Dendritic cell treated with granulocyte-macrophage colony-stimulating factor and Interleukin-4, amounts not matched to agents 40 ng/mL and 50 ng/mL, for 4 days (primary cell): ENCODE results near the gene RDH12.
"Not testable (repeated sequence)": the region's sequence is repeated elsewhere in the genome, so short reads cannot be mapped to it uniquely, and the experiment has no call there.

Source experiments
- H3K27ac Mint-ChIP-seq: one replicate; pipeline ENCODE4 v1.8.0; 2022; ENCODE audit warnings: mild to moderate bottlenecking, mixed read lengths
- H3K27me3 Mint-ChIP-seq: one replicate; pipeline ENCODE4 v1.8.0; 2022; ENCODE audit warnings: mild to moderate bottlenecking, mixed read lengths
- H3K36me3 Mint-ChIP-seq: one replicate; pipeline ENCODE4 v1.8.0; 2022; ENCODE audit warnings: low read depth, mixed read lengths
- H3K4me1 Mint-ChIP-seq: one replicate; pipeline ENCODE4 v1.8.0; 2022; ENCODE audit warnings: low read depth, mixed read lengths
- H3K4me3 Mint-ChIP-seq: one replicate; pipeline ENCODE4 v1.8.0; 2022; ENCODE audit warnings: mild to moderate bottlenecking, moderate library complexity, mixed read lengths
- H3K9me3 Mint-ChIP-seq: one replicate; pipeline ENCODE4 v1.8.0; 2022; ENCODE audit warnings: mixed read lengths
- intact Hi-C: fragments of 100-400 bp; cut with micrococcal nuclease; formaldehyde crosslinking; loops from one replicate; pipeline ENCODE4 v1.15.0; 2022

The RDH12 gene

DNA sequence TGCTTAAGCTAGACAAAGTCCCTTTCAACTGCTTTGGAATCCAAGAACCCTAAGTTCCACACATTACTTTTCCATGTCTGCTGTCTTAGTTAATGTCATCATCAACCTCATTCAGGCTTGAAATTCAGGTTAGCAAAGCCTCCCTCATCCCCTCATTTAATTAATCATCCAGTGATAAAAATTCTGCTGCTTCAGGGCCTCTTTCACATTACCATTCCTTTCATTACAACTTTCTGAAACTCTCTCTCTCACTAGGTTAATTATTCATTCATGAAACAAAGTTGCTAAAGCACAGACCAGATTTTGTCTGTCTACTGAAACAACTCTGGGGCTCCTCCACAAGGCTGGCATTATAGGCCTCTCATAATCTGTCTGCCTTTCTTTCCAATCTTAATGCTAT lies 17.8 kb upstream of the RDH12 start:
- Mint-ChIP-seq H3K9me3 (no peaks in the 10 kb centered on the region), H3K4me3 (no peak overlapping the region), H3K4me1 (peaks cover 39% of the 10 kb centered on the region), H3K27me3 (no peaks in the 10 kb centered on the region), H3K36me3 (peaks cover 77% of the 10 kb centered on the region), H3K27ac (no peak overlapping the region)
- intact Hi-C loops = no loop called here

GRCh38 chr14:67690011-67690410 lies 11.7 kb upstream of the RDH12 start:
- peaks cover 79% of the 10 kb centered on the region for H3K36me3 Mint-ChIP-seq
- H3K4me3 Mint-ChIP-seq = no peak overlapping the region
- H3K27me3 Mint-ChIP-seq = no peaks in the 10 kb centered on the region
- no peaks in the 10 kb centered on the region for H3K9me3 Mint-ChIP-seq
- H3K27ac Mint-ChIP-seq = no peak overlapping the region
- H3K4me1 Mint-ChIP-seq = peaks cover 52% of the 10 kb centered on the region
- intact Hi-C loops = no loop called here

DNA sequence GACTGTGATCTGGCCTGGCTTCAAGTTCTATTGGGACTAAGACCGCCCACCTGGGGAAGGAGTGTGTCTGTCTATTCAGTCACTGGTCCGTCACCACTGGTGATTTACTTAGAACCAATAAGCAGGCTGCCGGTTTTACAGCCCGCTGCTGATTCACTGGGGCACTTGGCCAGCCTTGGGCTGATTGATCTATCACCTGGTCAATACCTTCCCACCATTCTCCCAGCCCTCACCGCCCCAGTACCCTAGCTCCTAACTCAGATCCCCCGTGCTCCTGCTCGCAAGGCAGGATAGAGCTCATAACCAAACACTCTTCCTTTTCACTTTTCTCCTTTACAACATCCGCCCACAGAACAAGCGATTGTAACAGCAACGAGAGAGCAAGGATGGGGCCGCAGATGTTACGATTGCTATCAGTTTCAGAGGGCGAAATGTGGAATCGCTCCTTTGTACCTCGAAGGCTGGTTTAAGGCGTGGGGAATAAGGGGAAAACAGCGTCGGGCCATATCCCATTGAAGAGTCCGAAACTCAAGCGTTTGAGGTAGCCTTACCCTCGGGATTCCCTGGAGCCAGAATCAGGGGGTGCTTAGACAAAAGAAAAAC lies 6.8 kb upstream of the RDH12 start:
- Mint-ChIP-seq H3K4me3 (peak overlapping the region; percentile 89), H3K4me1 (peaks cover 57% of the 10 kb centered on the region), H3K9me3 (no peaks in the 10 kb centered on the region), H3K27ac (peak overlapping the region; percentile 91), H3K36me3 (peaks cover 36% of the 10 kb centered on the region), H3K27me3 (no peaks in the 10 kb centered on the region)
- intact Hi-C loops = loop anchor here (2.0 kb wide), 1 partner anchor 14 kb away; no protein-coding TSS in a partner anchor

DNA sequence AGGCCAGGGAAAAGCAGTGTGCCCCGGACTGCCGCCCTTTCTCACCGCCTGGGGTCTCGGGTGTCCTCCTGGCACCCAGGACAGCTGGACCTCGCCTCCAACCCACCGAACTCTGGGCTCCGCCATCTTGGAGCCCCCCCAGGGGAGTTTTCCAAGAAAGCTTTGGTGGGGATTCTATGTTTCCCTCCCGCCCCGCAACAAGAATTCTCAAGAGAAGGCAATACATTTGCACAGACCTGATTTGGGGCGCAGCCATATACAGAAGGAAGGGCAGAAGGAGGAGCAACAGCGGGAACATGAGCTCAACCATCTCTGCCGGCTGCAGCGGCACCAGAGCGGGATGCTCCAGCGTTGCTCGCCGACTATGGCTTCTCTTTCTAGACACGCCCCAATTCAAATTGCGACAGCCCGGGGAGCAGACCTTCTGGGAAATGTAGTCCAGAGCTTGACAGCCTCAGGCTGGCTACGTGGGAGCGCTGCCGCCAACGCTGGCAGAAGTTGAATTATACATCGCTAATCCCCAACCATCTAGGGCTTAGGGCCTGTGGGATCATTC lies 6.2 kb upstream of the RDH12 start, which contains the start of gene RDH11:
Gene RDH11, minus strand, starts transcription at position 371 of the 556 bp plus-strand sequence. Its CDS starts 61 bp downstream, at position 310.
- Mint-ChIP-seq H3K9me3 (no peaks in the 10 kb centered on the region), H3K4me1 (peaks cover 62% of the 10 kb centered on the region), H3K4me3 (peak within 1 kb of the TSS; percentile 89), H3K27me3 (no peaks in the 10 kb centered on the region), H3K36me3 (peaks cover 30% of the 10 kb centered on the region), H3K27ac (peak within 1 kb of the TSS; percentile 91)
- intact Hi-C loops = loop anchor here (2.0 kb wide), 1 partner anchor 15 kb away; no protein-coding TSS in a partner anchor

DNA sequence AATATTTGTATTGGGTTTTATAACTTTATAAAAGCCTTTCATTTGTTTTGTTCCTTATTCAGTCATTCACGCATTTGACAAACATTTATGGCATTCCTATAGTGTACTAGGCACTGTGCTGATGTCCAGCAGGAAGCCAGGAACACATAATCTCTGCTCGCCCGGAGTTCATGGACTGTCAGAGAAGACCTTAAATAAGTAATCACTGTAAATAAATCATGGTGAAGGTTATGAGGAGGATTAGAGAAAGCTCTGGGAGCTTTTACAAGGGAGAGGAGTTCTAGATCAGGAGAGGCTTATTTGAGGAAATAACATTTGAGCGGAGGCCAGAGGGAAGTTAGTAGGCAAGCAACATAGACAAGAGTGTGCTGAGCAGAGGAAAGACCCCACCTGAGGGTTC lies 4.7 kb upstream of the RDH12 start:
- H3K9me3 Mint-ChIP-seq = no peaks in the 10 kb centered on the region
- peak overlapping the region; percentile 91 for H3K27ac Mint-ChIP-seq
- peaks cover 67% of the 10 kb centered on the region for H3K4me1 Mint-ChIP-seq
- H3K36me3 Mint-ChIP-seq = peaks cover 15% of the 10 kb centered on the region
- H3K27me3 Mint-ChIP-seq = no peaks in the 10 kb centered on the region
- intact Hi-C loops = no loop called here
- H3K4me3 Mint-ChIP-seq = no peak overlapping the region

GRCh38 chr14:67698179-67698578 lies 3.5 kb upstream of the RDH12 start:
- no peaks in the 10 kb centered on the region for H3K27me3 Mint-ChIP-seq
- H3K4me3 Mint-ChIP-seq = no peak overlapping the region
- no peak overlapping the region for H3K27ac Mint-ChIP-seq
- H3K36me3 Mint-ChIP-seq = peaks cover 9% of the 10 kb centered on the region
- H3K9me3 Mint-ChIP-seq = no peaks in the 10 kb centered on the region
- peaks cover 61% of the 10 kb centered on the region for H3K4me1 Mint-ChIP-seq
- intact Hi-C loops = no loop called here

- Mint-ChIP-seq H3K4me3 (peak overlapping the region; percentile 39), H3K36me3 (no peaks in the 10 kb centered on the region), H3K27ac (peak overlapping the region; percentile 76), H3K4me1 (peaks cover 36% of the 10 kb centered on the region), H3K27me3 (no peaks in the 10 kb centered on the region), H3K9me3 (no peaks in the 10 kb centered on the region)
- intact Hi-C loops = loop anchor here (1.0 to 2.0 kb wide), 4 partner anchors 37 to 277 kb away; no protein-coding TSS in a partner anchor
These were observed 2.3 kb downstream of the RDH12 start for GRCh38 chr14:67703997-67704396.

DNA sequence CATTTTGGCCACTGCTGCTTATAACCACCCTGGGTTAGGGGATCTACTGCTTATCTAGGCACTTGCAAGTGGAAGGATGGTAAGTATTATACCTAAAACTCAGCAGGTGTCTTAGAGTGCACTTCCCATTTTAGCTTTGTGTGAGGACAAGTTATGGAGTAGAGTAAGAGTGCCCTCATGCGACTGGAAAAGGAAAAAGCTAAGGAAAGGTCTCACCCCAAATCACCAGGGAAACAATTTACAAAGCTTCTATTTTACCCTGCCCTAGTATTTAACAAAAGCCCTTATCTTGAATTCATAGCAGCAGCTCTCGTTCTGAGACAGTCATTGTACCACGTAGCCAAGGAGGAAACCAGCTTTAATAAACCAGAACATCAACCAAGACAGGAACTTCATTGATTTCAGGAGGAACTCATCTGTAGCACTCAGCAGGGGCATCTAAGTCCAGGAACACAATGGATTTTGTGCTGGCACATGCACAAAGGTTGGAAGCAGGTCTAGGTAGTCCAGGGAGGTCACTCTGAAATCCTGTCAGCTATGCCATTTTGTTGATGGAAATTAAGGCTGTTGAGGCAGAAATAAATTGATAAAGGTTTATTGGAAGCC lies 2.9 kb downstream of the RDH12 start:
- H3K27ac Mint-ChIP-seq = peak overlapping the region; percentile 76
- peaks cover 2% of the 10 kb centered on the region for H3K9me3 Mint-ChIP-seq
- H3K36me3 Mint-ChIP-seq = no peaks in the 10 kb centered on the region
- no peak overlapping the region for H3K4me3 Mint-ChIP-seq
- intact Hi-C loops = loop anchor here (1.0 to 2.0 kb wide), 4 partner anchors 38 to 278 kb away; no protein-coding TSS in a partner anchor
- no peaks in the 10 kb centered on the region for H3K27me3 Mint-ChIP-seq
- peaks cover 36% of the 10 kb centered on the region for H3K4me1 Mint-ChIP-seq

- intact Hi-C loops = loop anchor here (2.0 kb wide), 2 partner anchors 38 to 278 kb away; no protein-coding TSS in a partner anchor
- Mint-ChIP-seq H3K4me3 (no peak overlapping the region), H3K9me3 (peaks cover 8% of the 10 kb centered on the region), H3K36me3 (no peaks in the 10 kb centered on the region), H3K4me1 (peaks cover 30% of the 10 kb centered on the region), H3K27me3 (no peaks in the 10 kb centered on the region), H3K27ac (no peak overlapping the region)
These were observed 3.5 kb downstream of the RDH12 start for GRCh38 chr14:67705211-67705610.

DNA sequence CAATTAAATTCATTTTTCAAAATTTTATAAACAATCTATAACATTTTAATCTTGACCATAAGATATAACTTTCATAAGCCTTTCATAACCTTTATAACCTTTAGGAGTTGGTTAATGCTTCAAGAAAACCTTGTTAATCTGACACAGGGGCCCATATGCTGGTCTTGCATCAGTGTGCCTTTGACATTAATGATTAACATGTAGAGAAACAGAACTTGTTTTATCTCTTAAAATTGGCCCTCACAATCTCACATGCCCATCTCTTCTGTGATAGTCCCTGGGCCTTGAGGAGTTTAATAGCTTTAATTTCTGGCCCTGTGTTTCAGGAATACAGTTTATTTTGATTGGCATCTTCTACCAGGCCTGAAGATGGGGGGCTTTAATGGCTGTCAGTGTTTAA lies 7.7 kb downstream of the RDH12 start:
- intact Hi-C loops, H3K9me3 Mint-ChIP-seq, H3K27ac Mint-ChIP-seq, H3K27me3 Mint-ChIP-seq, H3K4me1 Mint-ChIP-seq, H3K36me3 Mint-ChIP-seq, H3K4me3 Mint-ChIP-seq: not testable (repeated sequence)

- H3K36me3 Mint-ChIP-seq, H3K4me1 Mint-ChIP-seq, H3K4me3 Mint-ChIP-seq, H3K27ac Mint-ChIP-seq, H3K9me3 Mint-ChIP-seq, H3K27me3 Mint-ChIP-seq, intact Hi-C loops: not testable (repeated sequence)
These were observed 8.1 kb downstream of the RDH12 start for GRCh38 chr14:67709796-67710195.

DNA sequence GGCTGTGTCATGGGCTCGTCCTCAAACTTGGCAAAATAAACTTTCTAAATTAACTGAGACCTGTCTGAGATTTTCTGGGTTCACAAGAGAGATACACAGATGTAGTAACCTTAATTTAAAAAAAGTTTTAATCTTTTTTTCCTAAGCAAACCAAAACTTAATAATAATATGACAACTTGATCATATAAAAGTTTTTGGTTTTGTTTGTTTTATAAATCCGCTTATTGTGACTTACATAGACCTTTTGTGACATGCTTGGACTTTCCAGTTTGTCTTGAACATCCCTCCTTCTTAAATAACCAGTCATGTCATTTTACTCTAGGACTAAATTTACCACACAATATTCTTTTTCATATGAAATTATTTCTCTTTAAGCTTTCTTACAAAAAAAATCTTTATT lies 8.5 kb downstream of the RDH12 start:
- Mint-ChIP-seq H3K27ac (no peak overlapping the region), H3K36me3 (no peaks in the 10 kb centered on the region), H3K4me1 (no peaks in the 10 kb centered on the region), H3K9me3 (peaks cover 10% of the 10 kb centered on the region), H3K4me3 (no peak overlapping the region), H3K27me3 (peaks cover 2% of the 10 kb centered on the region)
- intact Hi-C loops = no loop called here

DNA sequence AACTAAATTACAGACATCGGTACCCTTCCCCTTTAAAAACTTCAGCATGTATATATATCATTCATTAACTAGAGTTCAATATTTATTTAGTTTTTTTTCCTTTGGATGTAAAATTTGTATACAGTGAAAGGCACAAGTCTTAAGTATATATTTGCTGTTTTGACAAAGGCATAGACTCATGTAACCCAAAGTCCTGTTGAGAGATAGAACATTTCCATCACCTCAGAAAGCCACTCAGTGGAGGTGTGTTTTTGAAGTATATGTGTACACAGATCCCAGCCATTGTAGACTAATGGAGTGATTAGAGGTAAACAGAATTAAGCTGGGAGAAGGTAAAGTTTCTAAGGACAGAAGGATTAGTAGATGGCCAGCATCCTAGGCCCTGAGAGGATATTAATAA lies 15.4 kb downstream of the RDH12 start:
- H3K27ac Mint-ChIP-seq = no peak overlapping the region
- H3K27me3 Mint-ChIP-seq = peaks cover 8% of the 10 kb centered on the region
- H3K4me1 Mint-ChIP-seq = peaks cover 3% of the 10 kb centered on the region
- intact Hi-C loops = no loop called here
- no peaks in the 10 kb centered on the region for H3K9me3 Mint-ChIP-seq
- no peak overlapping the region for H3K4me3 Mint-ChIP-seq
- H3K36me3 Mint-ChIP-seq = no peaks in the 10 kb centered on the region

- no peak overlapping the region for H3K4me3 Mint-ChIP-seq
- intact Hi-C loops = no loop called here
These were observed 16.6 kb downstream of the RDH12 start for GRCh38 chr14:67718265-67718664.

More at GRCh38 chr14:67718265-67718664, 16.6 kb downstream of the RDH12 start:
- Mint-ChIP-seq H3K27me3 (peaks cover 20% of the 10 kb centered on the region), H3K4me1 (peaks cover 13% of the 10 kb centered on the region), H3K36me3 (no peaks in the 10 kb centered on the region), H3K9me3 (no peaks in the 10 kb centered on the region), H3K27ac (no peak overlapping the region)
